Type B pancreatic cell (in vitro differentiated cells): ENCODE results near the gene VPS54. TPM values are rescaled to one million over a fixed set of nuclear protein-coding genes. Genes with fewer than 3 reads are reported as not detected.
"Not testable (repeated sequence)": the region's sequence is repeated elsewhere in the genome, so short reads cannot be mapped to it uniquely, and the experiment has no call there.

Experiments
- DNase-seq: peaks from one replicate; pipeline ENCODE4 v3.0.0; 2021; ENCODE audit warnings: mixed read lengths; ENCODE audit not compliant: unreplicated experiment; ENCODE audit errors: extremely low spot score
- H3K27ac Mint-ChIP-seq: 2 replicates; pipeline ENCODE4 v1.8.0; 2021; ENCODE audit warnings: mild to moderate bottlenecking, mixed read lengths
- H3K27me3 Mint-ChIP-seq: 2 replicates; pipeline ENCODE4 v1.8.0; 2021; ENCODE audit warnings: mixed read lengths
- H3K36me3 Mint-ChIP-seq: 2 replicates; pipeline ENCODE4 v1.8.0; 2021; ENCODE audit warnings: mixed read lengths
- H3K4me1 Mint-ChIP-seq: one replicate; pipeline ENCODE4 v1.8.0; 2021; ENCODE audit warnings: mixed read lengths; ENCODE audit not compliant: unreplicated experiment
- H3K4me3 Mint-ChIP-seq: 2 replicates; pipeline ENCODE4 v1.8.0; 2021; ENCODE audit warnings: mild to moderate bottlenecking, mixed read lengths
- H3K9me3 Mint-ChIP-seq: 2 replicates; pipeline ENCODE4 v1.8.0; 2021; ENCODE audit warnings: mixed read lengths
- total RNA-seq: library from RNA; stranded (reverse); gene quantifications from 2 replicates; pipeline ENCODE4 v1.2.1, GENCODE V29; 2021; ENCODE audit warnings: low replicate concordance
- TF ChIP-seq, protein P1 (sequence below): fragments of 200-600 bp; sonication (generic); conservative IDR thresholded peaks from 2 replicates; pipeline ENCODE4 v1.5.0; 2021; ENCODE audit warnings: antibody characterized with exemption, mild to moderate bottlenecking

VPS54 gene
- total RNA-seq, 1 donor from 2014 or later: 23.3 TPM

DNA sequence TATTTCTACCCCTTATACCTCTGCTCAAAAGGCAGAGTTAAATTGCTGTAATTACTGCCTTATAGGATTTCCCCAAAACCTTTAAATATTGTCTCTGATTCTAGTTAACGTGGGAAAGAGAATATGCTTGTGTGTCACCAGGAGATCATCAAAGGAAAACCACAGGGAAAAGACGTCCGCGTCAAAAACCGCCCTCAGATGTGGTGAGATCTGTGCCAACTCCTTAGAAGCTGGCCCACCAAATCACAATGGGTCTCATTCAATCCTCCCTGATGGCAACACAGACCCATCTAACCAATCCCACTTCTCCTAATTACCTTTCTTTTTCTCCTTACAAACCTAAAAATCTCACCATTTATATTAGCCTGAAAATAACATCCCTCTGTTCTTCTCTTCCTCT is 25.4 kb downstream of the VPS54 start:
- Mint-ChIP-seq H3K4me3 (no peak overlapping the region), H3K27ac (no peak overlapping the region), H3K36me3 (peaks cover 46% of the 10 kb centered on the region), H3K9me3 (peaks cover 10% of the 10 kb centered on the region), H3K4me1 (no peaks in the 10 kb centered on the region), H3K27me3 (no peaks in the 10 kb centered on the region)
- TF ChIP-seq, protein P1, sequence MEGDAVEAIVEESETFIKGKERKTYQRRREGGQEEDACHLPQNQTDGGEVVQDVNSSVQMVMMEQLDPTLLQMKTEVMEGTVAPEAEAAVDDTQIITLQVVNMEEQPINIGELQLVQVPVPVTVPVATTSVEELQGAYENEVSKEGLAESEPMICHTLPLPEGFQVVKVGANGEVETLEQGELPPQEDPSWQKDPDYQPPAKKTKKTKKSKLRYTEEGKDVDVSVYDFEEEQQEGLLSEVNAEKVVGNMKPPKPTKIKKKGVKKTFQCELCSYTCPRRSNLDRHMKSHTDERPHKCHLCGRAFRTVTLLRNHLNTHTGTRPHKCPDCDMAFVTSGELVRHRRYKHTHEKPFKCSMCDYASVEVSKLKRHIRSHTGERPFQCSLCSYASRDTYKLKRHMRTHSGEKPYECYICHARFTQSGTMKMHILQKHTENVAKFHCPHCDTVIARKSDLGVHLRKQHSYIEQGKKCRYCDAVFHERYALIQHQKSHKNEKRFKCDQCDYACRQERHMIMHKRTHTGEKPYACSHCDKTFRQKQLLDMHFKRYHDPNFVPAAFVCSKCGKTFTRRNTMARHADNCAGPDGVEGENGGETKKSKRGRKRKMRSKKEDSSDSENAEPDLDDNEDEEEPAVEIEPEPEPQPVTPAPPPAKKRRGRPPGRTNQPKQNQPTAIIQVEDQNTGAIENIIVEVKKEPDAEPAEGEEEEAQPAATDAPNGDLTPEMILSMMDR: no peak
- no peak for DNase-seq

DNA sequence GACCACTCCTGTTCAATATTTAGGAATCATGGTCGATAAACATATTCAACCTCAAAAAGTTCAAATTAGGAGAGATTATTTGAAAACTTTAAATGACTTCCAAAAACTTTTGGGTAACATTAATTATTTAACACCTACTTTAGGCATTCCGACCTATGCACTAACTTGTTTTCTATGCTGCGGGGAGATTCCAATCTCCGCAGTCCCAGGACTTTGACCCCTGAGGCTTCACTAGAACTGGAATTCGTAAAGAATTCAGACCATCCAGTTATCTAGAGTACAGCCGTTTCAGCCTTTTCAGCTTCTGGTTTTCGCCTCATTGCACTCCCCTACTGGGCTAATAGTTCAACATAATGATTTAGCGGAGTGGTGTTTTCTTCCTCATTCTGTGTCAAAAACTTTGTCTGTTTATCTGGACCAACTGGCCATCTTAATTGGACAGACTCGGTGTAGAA is 26.1 kb downstream of the VPS54 start:
- not testable (repeated sequence) for H3K4me3 Mint-ChIP-seq, H3K27ac Mint-ChIP-seq, H3K4me1 Mint-ChIP-seq, H3K27me3 Mint-ChIP-seq, DNase-seq
- H3K9me3 Mint-ChIP-seq: peaks cover 12% of the 10 kb centered on the region
- H3K36me3 Mint-ChIP-seq: peaks cover 42% of the 10 kb centered on the region

DNA sequence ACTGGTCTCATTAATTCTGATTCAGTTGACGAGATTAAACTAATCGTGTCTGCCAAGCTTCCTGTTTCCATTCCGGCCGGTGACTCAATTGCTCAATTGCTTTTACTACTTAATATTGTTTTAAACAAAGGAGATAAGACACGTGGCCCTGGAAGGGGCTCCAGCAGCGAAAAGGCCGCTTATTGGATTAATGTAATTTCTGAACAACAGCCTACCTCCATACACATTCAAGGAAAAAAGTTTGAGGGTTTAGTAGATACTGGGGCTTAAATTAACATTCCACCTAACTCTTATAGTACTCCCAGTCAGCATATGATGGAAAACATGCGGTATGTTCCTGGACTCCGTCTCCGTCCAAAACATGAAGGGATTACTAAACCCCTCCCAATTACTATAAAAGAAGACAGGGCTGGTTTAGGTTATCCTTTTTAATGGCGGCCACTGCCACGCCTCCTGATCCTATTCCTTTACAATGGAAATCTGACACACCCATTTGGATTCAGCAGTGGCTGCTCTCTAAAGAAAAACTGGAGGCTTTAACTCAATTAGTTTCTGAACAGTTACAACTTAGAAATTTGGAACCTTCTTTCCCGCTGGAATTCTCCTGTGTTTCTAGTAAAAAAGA is 27.1 kb downstream of the VPS54 start:
- DNase-seq: no peak
- H3K27ac Mint-ChIP-seq: no peak overlapping the region
- H3K9me3 Mint-ChIP-seq: peaks cover 19% of the 10 kb centered on the region

DNA sequence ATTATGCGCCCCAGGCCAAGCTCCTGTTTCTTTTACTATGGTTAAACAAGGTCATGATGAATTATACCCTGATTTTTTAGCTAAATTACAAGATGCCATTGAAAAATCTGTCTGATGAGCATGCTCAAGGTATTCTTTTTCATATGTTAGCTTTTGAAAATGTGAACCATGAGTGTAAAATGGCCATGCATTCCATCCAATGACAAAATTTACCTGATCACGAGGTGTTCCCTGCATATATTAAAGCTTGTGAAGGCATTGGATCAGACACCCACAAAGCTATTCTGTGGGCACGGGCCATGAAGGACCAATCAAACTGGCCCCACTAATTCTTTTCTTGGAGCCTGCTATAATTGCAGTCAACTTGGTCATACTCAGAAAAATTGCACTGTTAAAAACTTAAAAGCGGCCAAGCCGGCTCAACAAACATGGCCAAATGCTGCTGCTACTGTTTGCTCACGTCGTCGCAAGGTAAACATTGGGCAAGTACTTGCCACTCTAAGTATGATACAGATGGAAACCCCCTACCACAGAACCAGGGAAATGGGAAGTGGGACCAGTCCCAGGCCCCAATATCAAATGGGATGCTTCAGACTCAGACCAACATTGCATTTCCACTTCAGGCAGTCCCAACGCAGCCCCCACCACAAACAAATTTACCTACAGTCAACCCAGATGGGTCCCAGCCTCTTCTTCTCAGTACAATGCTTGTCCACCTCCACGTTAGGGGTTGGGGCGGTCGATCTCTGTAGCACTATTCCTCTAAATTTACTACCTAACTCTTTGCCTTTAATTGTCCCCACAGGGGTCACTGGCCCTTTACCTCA is 27.8 kb downstream of the VPS54 start:
- H3K27me3 Mint-ChIP-seq, H3K27ac Mint-ChIP-seq, H3K4me1 Mint-ChIP-seq, H3K4me3 Mint-ChIP-seq, DNase-seq: not testable (repeated sequence)
- H3K36me3 Mint-ChIP-seq: peaks cover 38% of the 10 kb centered on the region
- peaks cover 19% of the 10 kb centered on the region for H3K9me3 Mint-ChIP-seq

More for the DNA sequence above, 27.1 kb downstream of the VPS54 start:
- TF ChIP-seq, protein P1: no peak
- Mint-ChIP-seq H3K4me1 (no peaks in the 10 kb centered on the region), H3K36me3 (peaks cover 44% of the 10 kb centered on the region), H3K27me3 (no peaks in the 10 kb centered on the region), H3K4me3 (no peak overlapping the region)

DNA sequence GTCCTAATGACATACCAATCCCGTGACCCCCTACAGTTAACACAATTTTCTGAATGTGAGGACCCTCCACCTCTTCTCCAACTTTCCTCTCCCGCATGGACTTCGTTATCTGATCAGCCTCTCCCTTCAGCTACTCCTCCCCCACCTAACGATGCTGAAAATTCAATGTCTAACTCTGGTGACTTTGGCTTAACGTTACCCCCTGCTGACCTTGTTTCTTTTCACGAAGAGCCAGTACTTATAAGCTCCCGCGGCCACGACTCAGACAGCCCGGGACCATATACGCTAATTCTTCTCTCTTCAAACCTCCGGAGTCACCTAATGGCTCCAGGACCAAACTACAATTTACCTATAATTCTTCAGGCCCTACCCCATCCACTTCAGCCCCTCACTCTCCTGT is 29.2 kb downstream of the VPS54 start:
- H3K27me3 Mint-ChIP-seq: no peaks in the 10 kb centered on the region
- no peak overlapping the region for H3K27ac Mint-ChIP-seq
- H3K4me1 Mint-ChIP-seq: peaks cover 4% of the 10 kb centered on the region
- peaks cover 34% of the 10 kb centered on the region for H3K36me3 Mint-ChIP-seq
- no peak for DNase-seq
- TF ChIP-seq, protein P1: no peak
- H3K4me3 Mint-ChIP-seq: no peak overlapping the region
- H3K9me3 Mint-ChIP-seq: peaks cover 15% of the 10 kb centered on the region

DNA sequence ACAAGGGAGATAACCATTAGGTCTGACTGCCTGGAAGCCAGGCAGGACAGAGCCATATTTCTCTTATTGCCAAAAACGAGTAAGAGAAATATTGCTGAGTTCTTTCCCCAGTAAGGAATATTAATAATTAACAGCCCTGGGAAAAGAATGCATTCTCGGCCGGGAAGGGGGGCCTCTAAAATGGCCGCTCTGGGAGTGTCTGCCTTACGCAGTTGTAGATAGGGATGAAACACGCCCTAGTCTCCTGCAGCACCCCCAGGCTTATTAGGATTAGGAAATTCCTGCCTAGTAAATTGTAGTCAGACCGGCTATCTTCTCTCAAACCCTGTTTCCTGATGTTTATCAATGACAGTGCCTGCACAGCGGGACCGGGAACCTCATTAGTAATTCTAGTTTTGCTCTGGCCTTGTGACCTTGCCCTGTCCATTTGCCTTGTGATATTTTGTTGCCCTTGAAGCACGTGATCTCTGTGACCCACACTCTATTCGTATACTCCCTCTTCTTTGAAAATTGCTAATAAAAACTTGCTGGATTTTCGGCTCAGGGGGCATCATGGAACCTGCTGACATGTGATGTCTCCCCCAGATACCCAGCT is 30.3 kb downstream of the VPS54 start:
- H3K9me3 Mint-ChIP-seq: peaks cover 15% of the 10 kb centered on the region
- not testable (repeated sequence) for H3K4me3 Mint-ChIP-seq, H3K27ac Mint-ChIP-seq, H3K27me3 Mint-ChIP-seq, H3K4me1 Mint-ChIP-seq, DNase-seq
- H3K36me3 Mint-ChIP-seq: peaks cover 28% of the 10 kb centered on the region
